Middle frontal gyrus (tissue), 1 donor: ENCODE data around the gene RFESD.

Source experiments
- DNase-seq: peaks from one replicate; pipeline ENCODE4 v3.0.0-alpha.2; 2015; ENCODE audit warnings: low spot score; ENCODE audit errors: extremely low spot score

Gene RFESD

DNA sequence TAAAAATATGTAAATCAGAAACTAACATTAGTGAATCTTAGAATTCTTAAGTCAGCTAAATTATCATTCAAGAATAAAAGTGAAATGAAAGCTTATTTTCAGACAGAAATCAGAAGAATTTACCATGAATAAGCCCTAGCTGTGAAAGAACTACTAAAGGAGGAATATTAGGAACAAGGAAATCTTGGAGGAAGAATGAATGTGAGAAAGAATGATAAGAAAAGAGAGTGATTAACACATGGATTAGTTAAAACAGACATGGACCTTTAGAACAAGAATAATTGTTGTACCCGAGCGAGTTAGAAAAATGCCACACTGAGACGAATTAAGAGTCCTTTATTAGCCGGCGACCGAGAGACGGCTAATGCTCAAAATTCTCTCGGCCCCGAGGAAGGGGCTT is 60.5 kb downstream of the RFESD start:
- DNase-seq, result no peak
